Bronchial epithelial cell (primary cell): ENCODE results near the gene A1BG. TPM values are rescaled to one million over a fixed set of nuclear protein-coding genes. Genes with fewer than 3 reads are reported as not detected.
A peak's percentile ranks its signal among the peaks of the same experiment; 100 is the strongest.

Source experiments
- DNase-seq: peaks from one replicate; pipeline ENCODE4 v3.0.0-alpha.2; 2010; ENCODE audit warnings: low read depth
- FAIRE-seq: peaks from 2 replicates; lab custom pipeline; 2011; peaks lifted over from hg19 to GRCh38; lab: Jason Lieb, UNC
- H3K27me3 ChIP-seq: 2 replicates; pipeline ENCODE4 v1.5.1; 2011; ENCODE audit warnings: low read length; ENCODE audit not compliant: control insufficient read depth, insufficient read depth
- H3K36me3 ChIP-seq: 2 replicates; pipeline ENCODE4 v1.5.1; 2011; ENCODE audit warnings: low read length; ENCODE audit not compliant: control insufficient read depth, insufficient read depth
- H3K4me3 ChIP-seq: 2 replicates; pipeline ENCODE4 v1.5.1; 2011; ENCODE audit warnings: mild to moderate bottlenecking, low read depth, low read length, control low read depth
- total RNA-seq: library from RNA; depleted of rRNA; stranded (reverse); fragments of >200 nt; gene quantifications from 2 replicates; pipeline ENCODE4 v1.2.1, GENCODE V29; 2014
- TF ChIP-seq, protein P1 (sequence below): IDR thresholded peaks from 2 replicates; pipeline ENCODE4 v1.5.1; 2011; ENCODE audit warnings: mild to moderate bottlenecking, moderate library complexity, low read length, control low read depth, inconsistent platforms; ENCODE audit not compliant: insufficient read depth, severe bottlenecking

The A1BG gene
- total RNA-seq, 1 donor from 2014 or later = 2.1 TPM

DNA sequence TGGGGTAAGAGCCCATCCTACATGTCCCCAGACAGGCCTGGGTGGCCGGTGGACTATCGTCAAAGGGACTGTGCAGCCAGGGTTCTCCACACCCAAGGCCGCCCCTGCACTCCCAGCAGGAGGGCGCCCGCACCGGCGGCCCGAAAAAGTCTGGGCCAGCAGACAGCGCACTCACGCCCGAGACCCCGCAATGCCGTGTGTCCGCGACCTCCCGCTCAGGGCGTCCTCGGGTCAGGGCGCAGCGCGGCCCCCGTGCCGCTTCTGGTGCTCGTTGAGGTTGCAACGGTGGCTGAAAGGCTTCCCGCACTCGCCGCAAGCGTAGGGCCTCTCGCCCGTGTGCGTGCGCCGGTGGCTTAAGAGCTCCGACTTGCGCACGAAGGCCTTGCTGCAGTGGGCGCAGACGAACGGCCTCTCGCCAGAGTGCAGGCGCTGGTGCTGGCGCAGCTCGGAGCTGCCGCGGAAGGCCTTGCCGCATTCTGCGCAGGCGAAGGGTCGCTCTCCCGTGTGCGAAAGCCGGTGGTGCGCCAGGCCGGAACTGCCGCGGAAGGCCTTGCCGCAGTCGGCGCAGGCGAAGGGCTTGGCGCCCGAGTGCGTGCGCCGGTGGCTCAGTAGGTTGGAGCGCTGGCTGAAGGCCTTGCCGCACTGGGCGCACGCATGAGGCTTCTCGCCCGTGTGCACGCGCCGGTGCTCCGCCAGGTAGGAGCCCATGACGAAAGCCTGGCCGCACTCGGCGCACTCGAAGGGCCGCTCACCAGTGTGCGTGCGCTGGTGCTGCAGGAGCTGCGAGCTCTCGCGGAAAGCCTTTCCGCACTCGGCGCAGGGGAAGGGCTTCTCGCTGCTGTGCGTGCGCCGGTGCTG, 2.8 kb upstream of the A1BG start:
- peaks cover 7% of the 10 kb centered on the region for H3K27me3 ChIP-seq
- DNase-seq = no peak
- H3K36me3 ChIP-seq = no peaks in the 10 kb centered on the region
- H3K4me3 ChIP-seq = no peak overlapping the region
- TF ChIP-seq, protein P1, sequence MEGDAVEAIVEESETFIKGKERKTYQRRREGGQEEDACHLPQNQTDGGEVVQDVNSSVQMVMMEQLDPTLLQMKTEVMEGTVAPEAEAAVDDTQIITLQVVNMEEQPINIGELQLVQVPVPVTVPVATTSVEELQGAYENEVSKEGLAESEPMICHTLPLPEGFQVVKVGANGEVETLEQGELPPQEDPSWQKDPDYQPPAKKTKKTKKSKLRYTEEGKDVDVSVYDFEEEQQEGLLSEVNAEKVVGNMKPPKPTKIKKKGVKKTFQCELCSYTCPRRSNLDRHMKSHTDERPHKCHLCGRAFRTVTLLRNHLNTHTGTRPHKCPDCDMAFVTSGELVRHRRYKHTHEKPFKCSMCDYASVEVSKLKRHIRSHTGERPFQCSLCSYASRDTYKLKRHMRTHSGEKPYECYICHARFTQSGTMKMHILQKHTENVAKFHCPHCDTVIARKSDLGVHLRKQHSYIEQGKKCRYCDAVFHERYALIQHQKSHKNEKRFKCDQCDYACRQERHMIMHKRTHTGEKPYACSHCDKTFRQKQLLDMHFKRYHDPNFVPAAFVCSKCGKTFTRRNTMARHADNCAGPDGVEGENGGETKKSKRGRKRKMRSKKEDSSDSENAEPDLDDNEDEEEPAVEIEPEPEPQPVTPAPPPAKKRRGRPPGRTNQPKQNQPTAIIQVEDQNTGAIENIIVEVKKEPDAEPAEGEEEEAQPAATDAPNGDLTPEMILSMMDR = no peak
- no peak for FAIRE-seq

DNA sequence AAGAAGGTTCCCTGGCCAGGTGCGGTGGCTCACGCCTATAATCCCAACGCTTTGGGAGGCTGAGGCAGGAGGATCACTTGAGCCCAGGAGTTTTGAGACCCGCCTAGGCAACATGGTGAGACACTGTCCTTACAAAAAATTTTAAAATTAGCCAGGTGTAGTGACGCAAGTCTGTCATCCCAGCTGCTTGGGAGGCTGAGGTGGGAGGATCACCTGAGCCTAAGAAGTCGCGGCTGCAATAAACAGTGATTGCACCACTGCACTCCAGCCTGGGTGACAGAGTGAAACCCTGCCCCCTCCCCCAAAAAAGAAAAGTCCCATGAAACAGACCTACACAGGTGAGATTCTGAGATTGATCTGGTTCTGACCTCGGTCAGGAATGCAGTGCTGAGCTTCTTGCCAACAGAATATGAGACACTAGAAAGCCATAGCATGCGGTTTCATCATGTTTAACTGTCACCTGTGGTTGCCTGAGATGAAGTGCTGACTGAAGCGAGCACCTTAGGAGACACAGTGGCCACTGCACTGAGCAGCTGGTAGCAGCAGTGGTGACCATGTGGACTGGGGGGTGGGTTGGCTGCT, 2.0 kb upstream of the A1BG start:
- peaks cover 7% of the 10 kb centered on the region for H3K27me3 ChIP-seq
- FAIRE-seq = no peak
- TF ChIP-seq, protein P1 = no peak

DNA sequence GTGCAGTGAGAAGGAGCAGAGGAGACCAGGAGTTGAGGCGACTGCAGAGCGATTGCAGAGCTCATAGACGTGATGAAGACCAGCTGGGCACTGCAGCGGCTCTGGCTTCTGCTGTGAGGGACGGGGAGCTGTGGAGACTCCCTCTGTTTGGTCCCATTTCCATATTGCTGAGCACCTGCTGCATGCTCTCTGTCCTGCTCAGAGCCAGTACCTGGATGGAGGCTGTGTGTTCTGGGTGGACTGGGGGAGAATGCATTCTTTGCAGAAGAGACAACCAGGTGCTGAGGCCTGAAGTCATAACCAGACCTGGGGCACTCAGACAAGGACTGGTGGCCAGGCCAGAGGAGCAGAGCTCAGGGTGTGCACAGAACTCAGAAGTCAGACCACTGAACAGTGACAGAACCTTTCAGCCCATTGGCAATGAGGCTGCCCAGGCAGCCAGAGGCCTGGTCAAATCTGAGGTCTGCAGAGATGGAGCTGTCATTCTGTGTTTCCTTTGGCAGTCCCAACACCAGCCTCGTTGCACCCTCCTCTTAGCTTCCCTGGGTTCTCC, 1.3 kb upstream of the A1BG start:
- H3K4me3 ChIP-seq = no peak overlapping the region
- DNase-seq (no peak), FAIRE-seq (no peak)
- TF ChIP-seq, protein P1 = no peak
- no peaks in the 10 kb centered on the region for H3K36me3 ChIP-seq
- H3K27me3 ChIP-seq = peaks cover 7% of the 10 kb centered on the region

More for the DNA sequence above, 2.0 kb upstream of the A1BG start:
- Histone ChIP-seq H3K36me3 (no peaks in the 10 kb centered on the region), H3K4me3 (no peak overlapping the region)
- DNase-seq = no peak

DNA sequence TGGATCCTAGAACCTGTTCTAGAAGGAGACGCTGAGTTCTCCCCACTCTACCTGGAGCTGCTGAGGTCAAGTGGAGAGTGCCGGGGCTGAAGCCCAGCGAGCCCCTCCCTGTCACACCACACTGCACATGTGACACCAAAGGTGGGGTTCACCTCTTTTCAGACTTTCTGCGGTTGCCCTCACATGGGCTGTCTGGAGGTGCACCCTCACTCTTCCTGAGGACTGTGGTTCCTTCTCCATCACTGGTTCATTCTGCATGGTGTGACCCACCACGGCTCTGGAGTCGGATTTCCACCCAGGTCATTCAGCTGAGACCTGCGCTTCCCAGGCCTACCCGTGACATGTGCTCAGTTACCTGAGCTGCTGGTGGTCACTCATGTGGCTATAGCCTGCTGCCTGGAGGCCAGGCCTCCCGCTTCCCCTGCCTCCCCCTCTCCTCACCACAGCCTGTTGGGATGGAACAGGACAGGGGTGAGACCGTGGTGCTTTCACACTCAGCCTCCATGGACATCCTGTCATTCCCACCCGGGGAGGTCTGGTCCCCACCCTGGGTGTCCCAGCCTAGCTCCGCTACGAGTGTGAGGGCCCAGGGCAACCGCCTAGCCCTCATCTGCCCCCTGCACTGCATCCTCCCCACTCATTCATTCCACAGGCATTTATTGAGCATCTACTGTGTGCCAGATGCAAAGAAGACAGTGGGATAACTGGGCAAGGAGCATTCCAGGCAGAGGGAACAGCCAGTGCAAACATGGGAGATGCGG, 605 bp upstream of the A1BG start:
- DNase-seq (no peak), FAIRE-seq (peak; percentile 84)
- Histone ChIP-seq H3K4me3 (no peak overlapping the region), H3K36me3 (no peaks in the 10 kb centered on the region), H3K27me3 (peaks cover 7% of the 10 kb centered on the region)
- TF ChIP-seq, protein P1 = no peak

DNA sequence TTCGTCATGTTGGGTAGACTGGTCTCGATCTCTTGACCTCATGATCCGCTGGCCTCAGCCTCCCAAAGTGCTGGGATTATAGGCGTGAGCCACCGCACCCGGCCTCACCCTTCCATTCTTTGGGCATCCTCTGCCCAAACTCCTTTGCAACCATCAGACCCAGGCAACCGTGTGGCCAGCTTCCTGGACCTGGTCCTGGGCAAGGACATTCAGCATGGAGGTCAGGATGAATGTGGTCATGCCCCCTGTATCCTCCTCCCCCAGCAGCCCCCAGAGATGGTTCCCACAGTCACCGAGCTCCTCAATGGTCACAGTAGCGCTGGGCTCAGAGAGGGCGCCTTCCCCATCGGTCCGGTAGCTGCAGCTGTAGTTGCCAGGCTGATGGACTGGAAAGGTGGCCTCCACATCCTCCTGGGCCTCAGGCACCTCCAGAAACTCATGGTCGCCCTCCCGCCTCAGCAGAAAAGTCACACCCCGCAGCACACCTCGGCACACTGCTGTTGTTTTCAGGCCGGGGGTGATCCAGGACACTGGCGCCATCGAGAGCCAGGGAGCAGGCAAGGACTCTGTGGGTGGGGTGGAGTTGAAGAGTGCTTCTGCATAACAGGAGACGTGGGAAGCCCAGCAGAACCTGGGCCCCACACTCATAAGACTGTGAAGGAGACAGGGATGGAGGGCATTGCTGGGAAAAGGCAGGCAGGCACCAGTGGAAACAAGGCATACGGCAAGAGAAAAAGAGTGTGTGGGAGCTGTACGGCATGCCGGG, 1.1 kb downstream of the A1BG start:
- Histone ChIP-seq H3K4me3 (no peak overlapping the region), H3K36me3 (no peaks in the 10 kb centered on the region), H3K27me3 (peaks cover 9% of the 10 kb centered on the region)
- DNase-seq (no peak), FAIRE-seq (no peak)
- TF ChIP-seq, protein P1 = no peak
